Stomach (tissue), 4 donors: ENCODE data around the gene TNS3.
A peak's percentile ranks its signal among the peaks of the same experiment; 100 is the strongest.

ENCODE experiments used
- CTCF ChIP-seq, 7 experiments: fragments of 450-650 bp in 4 of 7; fragments of 200-600 bp in 3 of 7; sonication (generic) in 3 of 7; IDR thresholded peaks; one replicate each; pipeline ENCODE4 v1.5.1; 2016 to 2019; ENCODE audit warnings: antibody characterized with exemption in 7 of 7, control low read depth in 2 of 7, mild to moderate bottlenecking in 1 of 7
- POLR2A ChIP-seq, 4 donors: fragments of 450-650 bp; IDR thresholded peaks; one replicate each; pipeline ENCODE4 v1.6.1; 2016; ENCODE audit warnings: antibody characterized with exemption in 4 of 4, control low read depth in 2 of 4, mild to moderate bottlenecking in 1 of 4, moderate library complexity in 1 of 4

GRCh38 chr7:47254081-47254977, 327.6 kb downstream of the TNS3 start:
- TF ChIP-seq POLR2A (IDR thresholded peaks at IDR 0.05) (no peak), CTCF (IDR thresholded peaks at IDR 0.05) (peak in 5 of 7 experiments; percentile 19 to 96 (median 89))
